GM21515 (cell line): ENCODE results near the gene MAP3K4.
"Not testable (repeated sequence)": the region's sequence is repeated elsewhere in the genome, so short reads cannot be mapped to it uniquely, and the experiment has no call there.

Source experiments
- ATAC-seq: cut with Tn5 transposase; IDR thresholded peaks from one replicate; pipeline ENCODE4 v1.9.1; 2021; ENCODE audit not compliant: unreplicated experiment

Gene MAP3K4

DNA sequence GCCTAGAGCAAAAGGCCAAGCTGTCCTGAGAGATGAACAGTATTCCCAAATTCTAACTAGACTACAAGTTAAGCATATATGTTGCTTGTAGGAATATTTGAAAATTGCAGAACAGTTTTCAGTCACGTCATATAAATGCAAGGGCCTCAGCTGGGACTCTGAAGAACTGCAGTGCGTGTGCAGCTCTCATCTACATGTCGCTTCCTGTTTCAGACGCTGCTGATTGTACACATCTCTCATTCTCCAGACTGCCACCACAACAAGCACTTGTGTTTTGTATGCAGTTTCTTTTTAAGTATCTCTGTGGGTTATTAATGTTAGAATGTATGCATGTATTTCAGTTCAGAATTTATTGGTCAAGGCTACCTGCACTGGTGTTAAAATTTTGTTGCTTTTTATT is 119.7 kb downstream of the MAP3K4 start:
- no peak for ATAC-seq

DNA sequence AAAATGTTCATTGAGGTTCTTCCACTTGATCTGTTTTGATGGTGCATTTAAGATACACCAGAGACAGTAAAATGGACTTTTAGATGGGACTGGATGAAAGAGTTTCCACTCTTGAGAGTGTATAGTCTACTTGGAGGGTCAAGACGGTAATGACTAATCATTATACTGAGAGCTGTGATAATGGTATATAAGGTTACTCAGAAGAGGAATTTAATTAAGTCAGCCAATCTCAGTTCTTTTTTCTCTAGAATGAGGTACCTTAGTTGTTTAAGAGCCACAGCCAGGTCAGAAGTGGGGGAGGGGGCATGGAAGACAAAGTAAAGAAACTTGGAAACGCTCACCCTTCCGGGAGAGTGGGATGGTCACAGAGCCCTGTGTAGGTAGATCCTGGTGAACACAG is 123.9 kb downstream of the MAP3K4 start:
- ATAC-seq, result no peak

DNA sequence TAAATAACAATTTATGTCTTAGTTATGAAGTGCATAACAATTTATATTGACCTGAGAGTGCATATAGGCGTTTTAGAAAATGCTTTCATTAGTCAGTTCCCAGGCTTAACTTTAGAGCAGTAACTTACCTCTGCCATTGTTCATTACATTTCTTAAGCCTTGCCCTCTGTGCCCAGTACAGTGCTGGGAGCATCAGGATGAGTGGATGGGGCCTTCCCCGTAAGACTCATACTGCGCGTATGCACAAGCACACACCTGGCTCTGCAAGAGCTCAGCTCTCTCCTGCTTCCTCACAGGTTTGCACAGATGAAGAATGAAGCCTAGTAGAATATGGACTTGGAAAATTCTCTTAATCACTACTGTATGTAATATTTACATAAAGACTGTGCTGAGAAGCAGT is 125.0 kb downstream of the MAP3K4 start:
- no peak for ATAC-seq

DNA sequence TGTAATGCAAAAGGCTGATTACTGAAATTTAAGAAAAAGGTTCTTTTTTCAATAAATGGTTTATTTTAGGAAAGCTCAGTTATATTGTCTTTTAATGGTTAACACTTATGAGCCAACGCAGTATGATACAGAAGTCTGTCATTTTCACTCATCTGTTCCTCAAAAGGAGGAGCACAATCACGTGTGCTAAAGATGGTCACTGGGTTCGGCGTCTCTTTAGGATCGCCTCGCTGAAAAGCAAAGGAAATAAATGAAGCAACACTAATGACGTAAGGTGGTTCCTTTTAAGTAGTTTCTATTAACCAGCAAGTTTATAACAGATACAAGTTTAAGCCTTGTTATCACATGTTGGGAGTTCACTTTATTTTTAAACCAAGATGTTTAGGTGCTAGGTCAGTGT is 125.7 kb downstream of the MAP3K4 start:
- ATAC-seq, result no peak

DNA sequence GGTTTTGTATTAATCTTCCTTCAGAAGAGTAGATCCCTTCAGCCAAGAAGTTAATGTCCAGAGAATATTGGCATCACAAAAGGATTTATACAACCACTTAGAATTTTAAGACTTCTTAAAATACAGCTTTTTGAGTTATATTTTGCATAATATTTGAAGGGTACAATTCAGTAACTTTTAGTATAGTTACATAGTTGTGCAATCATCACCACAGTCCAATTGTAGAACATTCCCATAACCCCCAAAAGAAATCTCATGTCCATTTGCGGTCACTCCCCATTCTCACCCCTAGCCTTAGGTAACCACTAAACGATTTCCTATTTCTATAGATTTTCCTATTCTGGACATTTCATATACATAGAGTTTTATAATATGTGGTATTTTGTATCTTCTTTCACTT is 126.4 kb downstream of the MAP3K4 start:
- ATAC-seq, result no peak

DNA sequence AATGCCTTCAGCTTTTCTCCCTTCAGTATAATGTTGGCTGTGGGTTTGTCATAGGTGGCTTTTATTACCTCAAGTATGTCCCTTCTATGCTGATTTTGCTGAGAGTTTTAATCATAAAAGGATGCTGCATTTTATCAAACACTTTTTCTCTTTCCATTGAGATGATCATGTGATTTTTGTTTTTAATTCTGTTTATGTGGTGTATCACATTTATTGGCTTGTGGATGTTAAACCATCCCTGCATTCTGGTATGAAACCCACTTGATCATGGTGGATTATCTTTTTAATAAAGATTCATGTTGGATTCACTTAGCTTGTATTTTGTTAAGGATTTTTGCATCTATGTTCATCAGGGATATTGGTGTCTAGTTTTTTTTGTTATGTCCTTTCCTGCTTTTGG is 131.8 kb downstream of the MAP3K4 start:
- not testable (repeated sequence) for ATAC-seq

DNA sequence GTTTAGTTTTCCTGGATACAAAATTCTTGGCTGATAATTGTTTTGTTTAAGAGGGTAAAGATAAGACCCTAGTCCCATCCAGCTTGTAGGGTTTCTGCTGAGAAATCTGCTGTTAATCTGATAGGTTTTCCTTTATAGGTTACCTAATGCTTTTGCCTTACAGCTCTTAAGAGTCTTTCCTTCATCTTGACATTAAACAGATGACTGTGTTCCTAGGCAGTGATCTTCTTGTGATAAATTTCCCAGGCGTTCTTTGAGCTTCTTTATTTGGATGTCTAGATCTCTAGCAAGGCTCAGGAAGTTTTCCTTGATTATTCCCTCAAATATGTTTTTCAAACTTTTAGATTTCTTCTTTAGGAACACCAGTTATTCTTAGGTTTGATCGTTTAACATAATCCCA is 134.0 kb downstream of the MAP3K4 start:
- no peak for ATAC-seq

DNA sequence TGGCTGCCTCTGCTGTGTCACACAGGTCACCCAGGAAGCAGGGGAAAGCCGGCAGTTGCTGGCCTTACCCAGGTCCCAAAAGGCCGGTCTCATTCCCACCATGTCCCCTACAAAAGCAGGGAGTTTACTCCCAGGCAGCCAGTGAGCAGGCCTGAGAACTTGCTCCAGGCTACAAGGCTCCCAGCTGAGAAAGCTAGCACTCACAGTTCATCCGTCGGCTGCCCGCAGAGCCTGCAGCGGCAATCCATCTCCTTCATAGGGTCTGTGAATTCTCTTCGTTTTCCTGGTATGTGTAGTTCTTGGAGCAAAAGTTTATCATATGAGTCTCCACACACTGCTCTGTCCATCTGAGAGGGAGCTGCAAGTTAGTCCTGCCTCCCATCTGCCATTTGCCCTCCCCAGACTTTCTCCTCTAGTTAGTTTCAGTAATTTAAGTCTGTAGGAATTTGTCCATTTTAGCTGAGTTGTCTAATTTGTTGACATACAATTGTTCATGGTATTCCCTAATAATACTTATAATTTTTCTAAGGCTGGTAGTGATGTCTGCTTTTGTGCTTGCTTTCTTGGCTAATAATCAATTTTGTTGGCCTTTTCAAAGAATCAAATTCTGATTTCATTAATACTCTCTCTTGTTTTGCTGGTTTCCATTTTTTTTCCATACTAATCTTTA is 135.6 kb downstream of the MAP3K4 start:
- ATAC-seq, result no peak

DNA sequence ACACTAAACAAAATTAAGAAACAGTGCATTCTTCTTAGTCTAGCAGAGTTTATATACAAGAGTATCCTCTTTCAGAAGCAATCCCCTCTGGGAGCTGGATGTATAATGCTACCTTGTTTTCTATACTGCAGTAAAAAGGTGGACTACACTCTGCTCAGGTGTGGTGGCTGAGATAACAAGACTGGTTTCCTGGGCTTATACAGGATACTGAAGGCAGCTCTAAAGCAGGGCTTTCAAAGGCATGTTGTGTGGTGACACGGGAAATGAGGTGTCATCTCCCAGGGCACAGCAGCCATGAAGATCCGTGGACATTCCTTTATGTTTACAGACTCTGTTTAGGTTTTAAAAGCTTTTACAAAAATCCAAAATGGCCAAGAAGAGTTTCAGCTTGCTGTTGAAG is 136.7 kb downstream of the MAP3K4 start:
- ATAC-seq, result no peak

DNA sequence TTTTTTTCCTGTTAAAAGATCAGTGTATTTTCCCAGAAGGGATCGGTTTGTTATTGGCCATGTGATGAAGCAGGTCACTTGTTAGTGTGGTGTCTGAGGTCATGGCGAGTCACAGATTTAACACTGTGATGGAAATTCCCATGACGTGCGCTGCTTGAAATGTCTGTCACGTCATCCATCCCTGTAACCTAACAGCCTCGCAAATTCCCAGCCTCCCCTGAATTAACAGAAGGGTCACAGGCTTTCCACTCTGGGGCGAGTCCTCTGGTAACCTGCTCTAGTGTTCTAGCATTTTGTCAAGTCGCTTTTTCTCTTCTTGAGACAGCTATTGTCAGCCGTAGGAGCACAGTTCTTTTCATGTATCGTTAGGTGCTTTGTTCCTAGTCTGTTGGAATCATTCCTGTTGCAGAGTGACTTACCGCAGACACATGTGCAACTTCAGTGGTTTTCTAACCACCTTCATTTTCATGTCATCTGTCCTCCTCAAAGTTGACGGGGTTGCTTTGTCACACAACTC is 137.2 kb downstream of the MAP3K4 start:
- ATAC-seq, result no peak

DNA sequence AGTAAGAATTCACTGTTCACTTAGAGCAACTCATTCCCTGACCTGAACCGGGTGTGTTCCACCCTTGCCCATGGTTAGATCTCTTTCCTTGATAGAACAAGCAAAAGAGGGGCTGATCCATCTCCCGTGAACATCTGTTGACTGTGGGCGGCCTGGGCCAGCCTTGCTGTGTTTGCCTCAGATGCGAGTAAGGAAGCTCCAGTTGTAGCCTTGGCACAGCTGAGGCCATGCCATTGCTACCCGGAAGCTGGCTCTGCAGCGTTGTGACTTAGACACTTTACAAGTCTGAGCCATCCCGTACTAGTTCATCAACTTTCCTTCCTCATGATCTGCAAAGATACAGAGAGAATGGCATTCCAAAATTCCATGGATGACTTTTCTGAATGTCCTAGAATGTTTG is 139.0 kb downstream of the MAP3K4 start:
- ATAC-seq, result no peak

DNA sequence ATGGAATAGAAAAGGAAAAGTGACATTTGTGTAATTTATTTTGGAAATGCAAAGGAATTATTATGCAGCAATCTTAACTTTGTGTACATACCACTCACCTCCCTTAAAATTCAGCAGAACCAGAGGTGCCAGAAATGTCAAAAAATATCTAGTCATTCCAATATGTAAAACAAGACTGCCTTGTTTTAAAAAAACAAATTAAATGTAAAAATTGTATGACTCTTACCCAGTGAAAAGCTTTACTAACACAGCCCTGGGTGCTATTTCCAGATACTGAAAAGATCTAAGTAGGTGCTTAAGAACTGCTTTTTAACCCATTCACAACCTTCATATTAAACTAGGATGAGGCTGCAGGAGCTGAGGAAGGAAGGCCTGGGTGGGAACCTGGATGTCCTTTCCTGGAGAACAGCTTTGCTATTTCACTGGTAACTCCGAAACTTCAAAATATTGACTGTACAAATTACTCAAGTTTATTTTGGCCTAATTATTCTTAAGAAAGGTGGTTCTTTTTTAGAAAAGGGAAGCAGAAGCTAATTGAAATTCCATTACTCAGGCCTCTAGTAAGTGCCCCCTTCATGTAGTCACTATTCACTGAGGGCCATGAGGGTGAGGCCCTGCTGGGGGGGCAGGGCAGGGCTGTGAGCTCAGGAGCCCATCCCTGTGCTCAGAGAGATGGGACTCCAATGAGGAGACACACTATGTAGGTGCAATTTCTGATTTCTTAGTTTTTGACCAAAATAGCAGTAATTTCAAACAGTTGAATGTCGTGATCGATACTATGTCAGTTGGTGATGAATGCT is 139.6 kb downstream of the MAP3K4 start:
- no peak for ATAC-seq

DNA sequence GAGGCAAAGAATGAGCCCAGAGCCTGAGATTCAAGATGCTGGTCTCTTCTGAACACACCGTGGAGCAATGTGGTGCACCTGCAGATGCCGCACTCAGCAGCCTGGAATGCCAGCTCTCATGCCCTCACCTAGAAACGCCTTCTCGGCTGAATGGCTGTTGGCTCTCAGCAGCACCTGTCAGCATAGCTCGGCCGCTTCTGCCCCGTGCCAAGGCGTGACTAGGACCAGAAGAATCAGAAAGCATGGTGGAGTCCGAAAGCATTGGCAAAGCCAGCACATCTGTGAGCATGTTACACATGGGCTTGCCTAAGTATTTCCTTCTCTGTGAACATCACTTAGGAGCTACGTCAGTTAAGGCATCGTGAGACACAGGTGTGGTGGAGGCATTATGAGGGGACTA is 140.8 kb downstream of the MAP3K4 start:
- ATAC-seq, result no peak

DNA sequence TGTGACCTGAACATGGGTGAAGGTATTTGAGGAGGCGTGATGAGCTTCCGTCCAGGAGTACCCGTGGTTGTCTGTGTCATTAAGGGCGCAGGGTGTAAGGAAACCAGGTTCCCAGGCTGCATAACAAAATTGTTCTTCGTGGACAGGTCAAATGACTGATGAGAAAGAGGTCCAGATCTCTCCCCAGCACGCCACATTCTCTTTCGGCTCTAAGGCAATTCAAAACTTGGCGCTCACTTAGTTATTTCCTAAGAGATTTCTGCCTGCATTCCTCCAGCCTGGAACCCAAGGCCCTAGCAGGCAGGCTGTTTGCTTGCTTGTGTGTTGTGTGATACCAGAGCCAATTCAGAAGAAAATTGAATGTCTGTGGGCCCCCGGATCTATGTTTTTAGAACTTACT is 142.4 kb downstream of the MAP3K4 start:
- ATAC-seq, result no peak

DNA sequence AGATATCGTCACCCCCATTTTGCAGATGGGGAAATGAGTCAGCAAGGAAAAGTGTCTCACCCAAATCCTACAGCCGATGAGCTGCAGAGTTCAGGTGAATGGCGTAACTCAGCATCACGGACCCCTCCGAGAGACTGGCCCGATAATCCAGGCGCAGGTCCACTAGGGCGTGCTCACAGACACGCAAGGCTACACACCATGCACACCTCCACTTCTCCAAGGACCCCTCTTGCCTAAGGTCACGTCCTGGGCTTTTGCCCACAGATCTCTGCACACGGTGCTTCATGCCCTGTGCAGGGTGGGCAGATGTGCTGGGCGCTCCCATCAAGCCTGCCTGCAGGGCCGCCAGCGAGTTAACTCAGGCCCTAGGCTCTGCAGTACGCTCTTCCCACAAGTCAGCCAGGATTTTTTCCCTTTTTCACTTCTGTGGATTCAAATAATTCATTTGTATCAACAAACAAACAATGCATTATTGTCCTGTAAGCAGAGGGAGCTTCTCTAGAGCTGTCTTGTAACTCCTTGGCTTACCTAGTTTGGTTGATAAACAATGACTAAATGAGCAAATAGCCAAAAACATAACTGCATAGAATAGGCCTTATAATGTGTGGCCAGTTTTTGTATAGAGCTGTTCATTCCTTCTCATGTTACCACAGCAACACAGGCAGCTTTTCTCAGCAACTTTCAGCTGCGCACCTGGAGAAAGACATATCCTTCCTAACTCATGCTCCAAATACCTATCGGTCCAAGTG is 143.2 kb downstream of the MAP3K4 start:
- ATAC-seq, result no peak

DNA sequence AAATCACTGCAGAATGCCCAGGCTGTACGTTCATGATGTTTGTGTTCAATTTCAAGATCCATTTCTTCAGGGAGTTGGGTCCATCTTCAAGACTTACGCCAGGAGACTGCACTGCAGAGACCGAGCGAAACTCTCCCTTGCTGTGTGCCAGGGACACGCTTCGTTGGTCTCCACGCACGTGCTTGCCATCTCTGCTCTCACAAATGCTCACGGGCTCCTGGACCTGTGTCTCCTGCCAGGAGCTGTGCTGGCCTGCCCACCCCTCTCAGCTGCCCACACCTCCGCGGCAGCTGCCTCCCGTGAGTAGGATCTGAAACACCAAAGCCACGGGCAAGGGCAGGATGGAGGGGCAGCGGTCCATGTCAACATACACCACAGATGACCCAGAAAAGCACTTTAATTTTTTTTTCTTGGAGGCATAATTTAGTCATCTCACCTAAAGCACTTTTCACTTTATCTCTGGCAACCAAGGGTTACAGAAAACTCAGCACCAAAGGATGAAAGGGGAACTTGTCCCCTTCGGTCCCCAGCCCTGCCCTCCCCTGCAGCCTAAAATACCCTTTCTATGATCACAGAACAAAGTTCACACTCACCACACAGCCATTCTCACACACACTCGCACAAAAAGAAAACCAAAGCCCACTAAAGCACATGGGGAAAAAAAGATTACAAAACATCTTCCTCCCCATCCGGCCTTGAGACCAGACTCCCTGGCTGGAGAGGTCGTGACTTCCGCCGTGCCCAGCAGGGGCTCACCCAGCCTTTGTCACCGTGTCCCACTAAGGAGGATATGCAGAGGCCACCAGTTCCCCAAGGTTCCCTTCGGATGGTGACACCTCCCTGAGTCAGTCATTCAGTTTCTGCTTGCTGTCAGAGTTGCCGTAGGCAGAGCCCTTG is 144.4 kb downstream of the MAP3K4 start:
- no peak for ATAC-seq

DNA sequence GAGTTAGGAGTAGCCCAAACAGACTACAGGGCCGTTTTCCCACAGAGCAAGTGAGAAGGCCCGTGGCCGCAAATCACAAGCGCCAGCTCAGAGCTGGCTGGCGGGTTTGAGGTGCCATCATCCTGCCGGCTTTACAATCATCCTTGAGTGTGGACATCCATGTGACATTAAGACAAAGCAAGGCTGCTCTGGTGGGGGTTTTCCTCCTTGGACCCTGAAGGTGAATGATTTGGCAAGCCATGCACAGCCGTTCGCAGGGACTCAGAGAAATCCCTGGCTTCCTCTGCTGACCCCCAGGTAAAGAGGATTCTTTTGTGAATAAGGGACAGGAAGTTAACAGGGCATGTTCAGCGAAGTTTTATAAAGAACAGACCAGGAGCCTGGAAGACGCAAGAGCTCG is 145.1 kb downstream of the MAP3K4 start:
- no peak for ATAC-seq

DNA sequence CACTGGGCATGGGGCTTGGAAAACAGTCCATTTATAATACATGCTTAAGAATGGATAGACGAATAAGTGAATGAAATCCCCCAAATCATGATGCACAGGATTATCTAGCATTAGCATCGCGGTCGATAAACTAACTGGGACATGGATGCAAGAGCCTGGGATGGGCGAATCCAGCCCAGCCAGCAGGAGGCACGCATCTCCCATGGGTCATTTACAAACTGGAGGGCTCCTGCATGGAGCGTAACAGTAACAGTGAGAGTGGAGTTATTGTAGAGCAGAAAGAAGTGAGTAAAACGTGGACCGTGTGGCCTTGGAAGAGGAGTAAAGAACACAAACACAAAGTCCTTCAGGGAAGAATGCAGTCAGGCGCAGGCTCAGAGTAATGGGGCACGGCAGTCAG is 145.8 kb downstream of the MAP3K4 start:
- no peak for ATAC-seq

DNA sequence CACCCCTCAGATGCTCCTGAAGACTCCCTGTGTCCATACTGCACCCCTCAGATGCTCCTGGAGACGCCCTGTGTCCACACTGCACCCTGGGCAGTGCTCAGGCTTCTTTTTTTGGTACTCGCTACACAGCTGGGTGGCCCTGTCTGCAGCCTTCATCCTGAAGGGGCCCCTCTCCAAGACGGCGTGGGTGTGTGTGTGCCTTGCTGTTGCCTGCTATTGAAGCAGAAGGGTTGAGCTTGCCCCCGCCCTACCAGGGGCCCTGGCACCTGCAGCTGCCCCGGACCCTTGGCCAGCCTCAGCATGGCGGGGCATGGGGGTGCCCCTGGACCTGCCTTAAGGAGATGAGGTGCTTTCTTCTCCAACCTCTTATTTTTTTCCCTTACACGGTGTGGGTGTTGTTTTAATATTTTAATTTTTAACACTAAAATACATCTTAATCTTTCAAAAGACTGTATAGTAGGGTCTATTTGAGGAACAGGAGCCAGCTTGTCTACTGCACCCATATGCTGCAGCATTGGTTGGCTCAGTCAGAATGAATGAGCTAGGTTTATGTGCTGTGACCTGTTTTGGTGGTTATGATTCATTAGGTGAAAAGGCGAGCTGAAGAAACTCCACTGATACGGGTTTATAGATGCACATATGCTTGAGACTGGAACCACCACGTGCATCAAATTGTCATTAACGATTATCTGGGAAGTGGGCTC is 146.4 kb downstream of the MAP3K4 start:
- no peak for ATAC-seq
